SJSA1 (cell line): Measurements from ENCODE around the gene FAM53C. TPM values are rescaled to one million over a fixed set of nuclear protein-coding genes. Genes with fewer than 3 reads are reported as not detected.
"Not testable (repeated sequence)": the region's sequence is repeated elsewhere in the genome, so short reads cannot be mapped to it uniquely, and the experiment has no call there.

Experiments used
- DNase-seq, 2 experiments: peaks; one replicate each; pipeline ENCODE4 v3.0.0-alpha.2; 2015 to 2020; ENCODE audit warnings: low spot score in 2 of 2, low read depth in 1 of 2
- H3K27ac ChIP-seq: fragments of 250-450 bp; sonication (Bioruptor Pico); 2 replicates; pipeline ENCODE4 v1.5.1; 2020; ENCODE audit warnings: mild to moderate bottlenecking, moderate library complexity
- H3K27me3 ChIP-seq: fragments of 250-450 bp; sonication (Bioruptor Pico); replicated peaks from 2 replicates; pipeline ENCODE4 v1.5.1; 2020; ENCODE audit warnings: mild to moderate bottlenecking, moderate library complexity
- H3K36me3 ChIP-seq: fragments of 250-450 bp; sonication (Bioruptor Pico); 2 replicates; pipeline ENCODE4 v1.5.1; 2020; ENCODE audit warnings: mild to moderate bottlenecking
- H3K4me1 ChIP-seq: fragments of 250-450 bp; sonication (Bioruptor Pico); replicated peaks from 2 replicates; pipeline ENCODE4 v1.6.1; 2021; ENCODE audit warnings: mild to moderate bottlenecking
- H3K4me3 ChIP-seq: fragments of 250-450 bp; sonication (Bioruptor Pico); 2 replicates; pipeline ENCODE4 v1.5.1; 2020; ENCODE audit warnings: mild to moderate bottlenecking
- H3K9me3 ChIP-seq: fragments of 250-450 bp; sonication (Bioruptor Pico); replicated peaks from 2 replicates; pipeline ENCODE4 v1.5.1; 2020; ENCODE audit warnings: mild to moderate bottlenecking
- total RNA-seq: library from RNA; depleted of rRNA; stranded (reverse); fragments of >200 nt; shearing (Covaris generic); gene quantifications from 2 replicates; pipeline ENCODE4 v1.2.3, GENCODE V29; 2014; rRNA removed

FAM53C gene
- 42.0 and 63.6 TPM in 2 replicates for total RNA-seq

DNA sequence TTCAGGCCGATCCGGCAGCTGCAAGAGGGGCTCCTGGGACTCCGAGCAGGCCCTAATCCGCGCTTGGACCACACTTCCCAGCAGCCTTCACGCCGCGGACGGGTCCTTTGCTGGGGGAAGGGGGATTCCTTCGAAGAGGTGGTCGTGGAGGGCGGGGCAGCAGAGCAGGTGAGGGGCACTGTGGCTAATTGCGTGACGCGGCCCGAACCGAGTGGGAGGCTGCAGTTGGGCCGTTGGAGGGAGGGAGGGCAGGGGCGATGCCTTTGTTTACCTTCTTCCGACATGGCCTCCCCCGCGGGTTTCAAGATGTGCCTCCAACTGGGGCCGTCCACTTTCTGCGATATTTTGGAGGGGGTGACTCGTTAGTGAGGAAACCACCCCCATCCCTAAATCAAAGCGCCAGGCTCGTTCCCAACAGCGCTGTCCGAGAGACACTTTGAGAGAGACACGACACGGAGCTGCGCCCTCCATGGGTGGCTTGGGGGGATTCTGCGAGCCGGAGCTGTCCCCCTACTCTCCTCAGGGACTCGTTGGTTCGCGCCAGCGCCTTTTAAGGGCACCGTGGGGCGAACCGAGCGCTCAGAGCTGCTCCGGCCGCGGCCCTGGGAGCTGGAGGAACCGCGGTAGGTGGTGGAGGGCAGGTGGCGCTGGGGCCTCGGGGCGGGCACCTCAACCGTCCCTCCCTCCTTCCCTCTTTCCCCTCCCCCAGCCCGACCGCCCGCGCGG lies at the start of gene FAM53C:
Gene FAM53C (plus strand): TSS at position 582 of the 726 bp plus-strand sequence. CDS start 3,070 bp downstream, outside the sequence.
- Histone ChIP-seq H3K27ac (peak within 1 kb of the TSS; percentile 100), H3K9me3 (no peaks in the 10 kb centered on the region), H3K4me1 (peaks cover 13% of the 10 kb centered on the region), H3K36me3 (peaks cover 40% of the 10 kb centered on the region), H3K4me3 (peak within 1 kb of the TSS; percentile 62), H3K27me3 (no peaks in the 10 kb centered on the region)
- DNase-seq: peak; percentile 95 to 99

DNA sequence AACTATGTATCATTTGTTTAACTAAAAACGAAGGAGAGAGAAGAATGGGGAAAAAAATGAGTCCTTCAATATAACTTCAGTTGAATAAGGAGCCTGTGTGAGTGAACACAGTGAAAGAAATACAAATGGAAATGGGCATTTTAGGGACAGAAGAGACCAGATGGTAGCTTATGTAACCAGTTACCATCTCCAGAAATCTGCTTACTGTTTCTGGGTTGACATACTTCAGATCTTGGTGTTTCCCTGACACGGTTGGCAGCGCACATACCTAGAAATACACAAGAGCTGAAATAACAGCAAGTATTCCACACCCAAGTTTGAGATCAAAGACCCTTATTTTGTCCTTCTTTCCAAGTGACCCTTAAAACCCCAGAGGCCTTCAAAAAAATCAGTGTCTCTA lies 48.8 kb upstream of the FAM53C start:
- H3K36me3 ChIP-seq: peaks cover 52% of the 10 kb centered on the region
- no peak for DNase-seq
- H3K27ac ChIP-seq: no peak overlapping the region
- no peaks in the 10 kb centered on the region for H3K27me3 ChIP-seq
- H3K4me3 ChIP-seq: no peak overlapping the region
- H3K9me3 ChIP-seq: no peaks in the 10 kb centered on the region
- H3K4me1 ChIP-seq: no peaks in the 10 kb centered on the region

DNA sequence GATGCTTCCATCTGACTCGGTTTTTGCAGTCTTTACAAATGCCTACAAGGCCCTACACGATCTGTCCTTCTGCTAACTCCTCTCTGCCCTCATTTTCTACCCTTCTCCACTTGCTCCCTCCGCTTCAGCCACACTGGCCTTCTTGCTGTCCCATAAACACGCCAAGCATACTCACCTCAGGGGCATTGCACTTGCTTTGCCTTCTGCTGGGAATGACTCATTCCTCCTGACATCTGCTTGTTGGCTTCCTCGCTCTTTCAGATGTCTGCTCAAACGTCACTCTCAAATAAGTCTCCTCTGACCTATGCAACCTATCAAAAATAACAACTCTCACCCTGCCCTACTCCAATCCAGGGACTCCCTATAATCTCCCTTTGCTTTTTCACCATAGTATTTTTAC lies 34.7 kb upstream of the FAM53C start:
- Histone ChIP-seq H3K36me3 (peaks cover 33% of the 10 kb centered on the region), H3K4me1 (no peaks in the 10 kb centered on the region), H3K9me3 (no peaks in the 10 kb centered on the region), H3K4me3 (no peak overlapping the region), H3K27me3 (no peaks in the 10 kb centered on the region), H3K27ac (no peak overlapping the region)
- DNase-seq: no peak

DNA sequence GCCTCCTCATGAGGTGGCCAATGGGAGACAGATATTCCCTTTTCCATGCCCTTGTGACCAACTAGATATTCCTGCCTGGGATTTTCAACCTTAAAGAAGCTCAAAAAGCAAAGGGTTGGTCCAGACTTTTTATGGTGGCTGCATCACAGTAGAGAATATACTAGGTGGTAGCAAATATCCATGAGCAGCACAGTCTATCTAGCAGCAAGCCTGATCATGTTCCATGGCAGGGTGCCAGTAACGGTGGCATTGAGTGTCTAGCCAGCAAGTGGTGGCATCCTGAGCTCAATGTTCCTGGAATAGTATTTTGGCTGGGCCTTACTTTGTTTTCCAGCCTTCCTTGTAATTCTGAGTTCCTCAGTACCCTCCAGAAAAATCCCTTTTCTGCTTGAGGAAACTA lies 32.3 kb upstream of the FAM53C start:
- Histone ChIP-seq H3K27me3 (no peaks in the 10 kb centered on the region), H3K9me3 (no peaks in the 10 kb centered on the region), H3K4me3 (no peak overlapping the region), H3K36me3 (peaks cover 34% of the 10 kb centered on the region), H3K4me1 (no peaks in the 10 kb centered on the region), H3K27ac (no peak overlapping the region)
- no peak for DNase-seq

DNA sequence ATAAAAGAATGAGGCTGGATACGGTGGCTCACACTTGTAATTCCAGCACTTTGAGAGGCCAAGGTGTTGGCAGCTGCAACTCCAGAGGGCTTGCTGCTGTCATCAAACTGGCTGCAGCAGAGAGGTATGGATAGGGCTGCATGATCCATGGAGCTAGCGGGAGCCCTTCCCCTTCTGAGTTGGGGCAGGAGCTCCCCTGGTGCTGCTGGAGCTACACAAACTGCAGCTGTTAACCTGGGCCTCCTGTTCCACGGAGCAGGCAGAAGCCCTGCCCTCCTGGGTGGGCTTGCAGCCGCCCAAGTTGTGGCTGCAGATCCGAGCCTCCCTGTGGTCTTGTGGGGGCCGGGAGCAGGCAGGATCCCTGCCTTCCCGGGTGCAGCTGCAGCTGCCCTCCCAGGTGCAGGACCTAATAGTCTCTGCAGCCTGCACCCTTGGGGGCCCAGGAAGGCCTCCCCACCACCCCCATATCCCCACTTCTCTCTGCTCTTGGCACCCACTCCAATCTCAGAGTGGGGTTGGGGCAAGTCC lies 22.3 kb upstream of the FAM53C start:
- Histone ChIP-seq H3K9me3 (no peaks in the 10 kb centered on the region), H3K4me1 (no peaks in the 10 kb centered on the region), H3K4me3 (no peak overlapping the region), H3K27ac (no peak overlapping the region), H3K36me3 (peaks cover 61% of the 10 kb centered on the region), H3K27me3 (no peaks in the 10 kb centered on the region)
- DNase-seq: no peak

DNA sequence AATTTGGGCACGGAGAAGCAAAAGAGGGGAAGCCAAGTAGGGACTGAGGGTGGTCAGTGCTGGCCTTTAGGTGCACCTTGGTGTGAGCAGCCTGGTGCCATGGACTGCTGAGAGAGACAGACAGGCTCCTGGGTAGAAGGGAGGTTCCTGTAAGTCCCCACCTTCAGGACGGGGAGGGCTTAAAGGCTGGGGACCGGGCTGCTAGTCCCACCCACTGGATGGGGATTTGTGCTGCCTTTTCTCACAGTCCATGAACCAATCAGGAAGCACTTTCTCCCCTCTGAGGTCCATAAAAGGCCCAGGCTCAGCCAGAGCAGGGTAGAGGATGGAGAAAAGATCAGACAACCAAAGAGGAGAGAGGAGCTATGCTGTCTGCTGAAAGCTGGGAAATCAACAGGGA lies 21.7 kb upstream of the FAM53C start:
- no peak for DNase-seq
- Histone ChIP-seq H3K4me3 (no peak overlapping the region), H3K27ac (no peak overlapping the region), H3K9me3 (no peaks in the 10 kb centered on the region), H3K36me3 (peaks cover 61% of the 10 kb centered on the region), H3K27me3 (no peaks in the 10 kb centered on the region), H3K4me1 (no peaks in the 10 kb centered on the region)

DNA sequence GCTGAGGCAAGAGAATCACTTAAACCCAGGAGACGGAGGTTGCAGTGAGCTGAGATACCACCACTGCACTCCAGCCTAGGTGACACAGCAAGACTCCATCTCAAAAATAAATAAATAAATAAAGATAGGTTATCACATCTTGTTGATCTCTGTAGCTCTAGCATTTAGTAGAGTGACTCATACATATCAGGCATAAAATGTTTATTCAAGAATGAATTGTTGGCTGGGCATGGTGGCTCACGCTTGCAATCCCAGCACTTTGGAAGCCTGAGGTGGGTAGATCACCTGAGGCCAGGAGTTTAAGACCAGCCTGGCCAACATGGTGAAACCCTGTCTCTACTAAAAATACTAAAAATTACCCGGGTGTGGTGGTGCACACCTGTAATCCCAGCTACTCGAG lies 19.9 kb upstream of the FAM53C start:
- H3K36me3 ChIP-seq: peaks cover 53% of the 10 kb centered on the region
- not testable (repeated sequence) for DNase-seq, H3K4me3 ChIP-seq, H3K27me3 ChIP-seq, H3K4me1 ChIP-seq, H3K27ac ChIP-seq, H3K9me3 ChIP-seq

DNA sequence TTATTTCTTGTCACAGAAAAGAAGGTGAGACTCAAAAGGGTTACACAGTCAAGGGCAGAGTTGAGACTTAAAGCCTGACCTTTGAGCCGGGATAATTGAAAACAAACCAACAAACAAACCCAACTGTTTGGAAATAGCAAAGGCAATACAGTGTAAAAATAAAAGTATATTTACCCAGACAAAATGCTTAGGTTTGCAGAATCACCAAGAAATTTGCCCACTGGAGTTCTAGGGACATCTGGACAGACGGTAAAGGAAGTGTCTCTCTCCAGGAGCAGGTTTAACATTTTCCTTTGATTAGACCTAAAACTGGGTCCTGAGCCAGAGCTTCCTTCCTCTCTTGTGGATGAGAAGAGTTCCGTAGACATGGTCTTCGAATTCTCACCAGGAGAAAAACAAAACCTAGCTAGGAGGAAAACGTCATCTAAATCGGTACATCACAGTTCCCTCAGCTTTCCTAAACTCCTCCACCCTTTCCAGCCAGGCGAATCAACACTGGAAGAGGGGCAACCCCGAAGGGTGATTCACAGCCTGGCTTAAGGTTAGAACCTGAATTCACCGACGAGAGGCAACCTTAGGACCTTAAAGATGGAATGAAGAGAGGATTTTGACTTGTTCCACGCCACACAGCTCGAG lies 7.1 kb upstream of the FAM53C start:
- Histone ChIP-seq H3K27ac (peak overlapping the region; percentile 84), H3K4me3 (peak overlapping the region; percentile 53), H3K27me3 (no peaks in the 10 kb centered on the region), H3K36me3 (peaks cover 21% of the 10 kb centered on the region), H3K9me3 (no peaks in the 10 kb centered on the region), H3K4me1 (peaks cover 12% of the 10 kb centered on the region)
- DNase-seq: no peak

DNA sequence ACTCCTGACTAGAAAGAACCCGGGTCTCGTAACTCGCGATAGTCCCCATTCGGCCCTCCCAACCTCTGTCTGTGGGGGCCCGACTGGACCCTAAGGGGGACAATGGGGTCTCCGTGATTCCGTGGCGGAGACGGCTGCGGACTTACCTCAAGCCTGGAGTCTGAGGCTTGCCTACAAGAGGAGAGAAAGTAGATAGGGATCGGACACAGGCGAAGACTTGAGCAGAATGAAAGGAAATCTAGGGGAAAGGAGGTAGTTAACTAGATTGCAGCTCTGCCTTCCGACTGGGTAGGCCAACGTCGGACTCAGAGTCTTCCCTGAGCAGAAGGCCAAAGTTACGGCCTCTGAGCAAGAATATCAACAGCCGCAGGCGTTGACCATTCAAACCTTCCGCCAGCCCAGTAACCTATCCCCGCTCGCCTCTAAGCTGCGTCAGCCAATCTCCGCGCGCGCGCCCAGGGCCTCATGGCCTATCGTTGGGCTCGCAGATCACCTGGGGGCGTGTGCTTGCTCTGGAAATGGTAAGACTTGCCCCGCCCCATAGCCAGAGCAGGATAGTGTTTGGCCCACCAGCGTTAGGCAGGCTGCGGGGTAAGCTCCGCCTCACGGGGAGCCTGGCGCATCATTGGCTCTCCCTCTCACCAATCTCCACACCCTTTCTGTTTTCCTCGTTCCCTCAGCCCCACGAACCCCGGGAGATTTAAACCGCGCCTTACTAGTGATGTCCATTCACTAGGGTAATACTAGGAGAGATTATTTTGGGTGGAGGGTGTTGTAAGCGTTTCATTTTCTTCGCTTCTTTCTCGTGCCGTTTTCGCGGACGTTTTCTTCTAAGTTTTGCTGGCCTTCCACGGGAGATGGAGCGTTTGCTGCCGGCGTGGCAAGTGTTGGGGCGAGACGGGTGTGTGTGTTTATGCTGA lies 6.4 kb upstream of the FAM53C start, which contains the start of gene CDC25C:
Gene CDC25C (minus strand): TSS at position 356 of the 920 bp plus-strand sequence. CDS start 624 bp downstream, outside the sequence.
- Histone ChIP-seq H3K4me3 (peak within 1 kb of the TSS; percentile 53), H3K36me3 (peaks cover 16% of the 10 kb centered on the region), H3K9me3 (no peaks in the 10 kb centered on the region), H3K27ac (peak within 1 kb of the TSS; percentile 84), H3K4me1 (peaks cover 12% of the 10 kb centered on the region), H3K27me3 (no peaks in the 10 kb centered on the region)
- peak; percentile 99 to 100 for DNase-seq

DNA sequence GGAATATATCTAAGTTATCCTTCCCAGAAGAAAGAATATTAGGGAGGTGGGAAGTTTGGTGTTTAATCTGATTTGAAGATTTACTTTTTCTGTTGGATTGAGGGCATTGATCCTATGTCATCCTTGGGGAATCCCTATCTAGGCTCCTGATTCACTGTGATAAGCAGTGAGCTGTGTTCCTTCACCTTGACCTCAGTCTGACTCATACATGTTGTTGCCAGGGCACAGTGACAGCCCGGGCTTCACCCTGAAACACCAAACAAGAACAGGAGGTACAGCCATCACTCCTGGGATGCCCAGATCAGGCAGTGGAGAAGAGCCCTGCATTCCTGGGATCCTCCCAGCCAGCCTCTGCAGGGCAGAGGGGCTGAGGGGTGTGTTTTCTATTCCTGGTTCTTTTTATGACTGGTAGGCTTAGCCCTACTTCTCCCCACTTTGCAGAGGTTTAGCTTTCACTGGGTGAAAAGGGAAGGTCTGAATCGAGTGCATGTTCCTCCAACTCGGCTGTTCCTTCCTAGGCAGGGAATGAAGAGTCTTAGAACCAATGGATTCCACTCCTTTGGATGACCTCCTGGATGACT lies 3.1 kb upstream of the FAM53C start:
- H3K4me3 ChIP-seq: no peak overlapping the region
- H3K36me3 ChIP-seq: peaks cover 14% of the 10 kb centered on the region
- H3K4me1 ChIP-seq: peaks cover 25% of the 10 kb centered on the region
- no peak for DNase-seq
- H3K27ac ChIP-seq: no peak overlapping the region
- H3K9me3 ChIP-seq: no peaks in the 10 kb centered on the region
- no peaks in the 10 kb centered on the region for H3K27me3 ChIP-seq

DNA sequence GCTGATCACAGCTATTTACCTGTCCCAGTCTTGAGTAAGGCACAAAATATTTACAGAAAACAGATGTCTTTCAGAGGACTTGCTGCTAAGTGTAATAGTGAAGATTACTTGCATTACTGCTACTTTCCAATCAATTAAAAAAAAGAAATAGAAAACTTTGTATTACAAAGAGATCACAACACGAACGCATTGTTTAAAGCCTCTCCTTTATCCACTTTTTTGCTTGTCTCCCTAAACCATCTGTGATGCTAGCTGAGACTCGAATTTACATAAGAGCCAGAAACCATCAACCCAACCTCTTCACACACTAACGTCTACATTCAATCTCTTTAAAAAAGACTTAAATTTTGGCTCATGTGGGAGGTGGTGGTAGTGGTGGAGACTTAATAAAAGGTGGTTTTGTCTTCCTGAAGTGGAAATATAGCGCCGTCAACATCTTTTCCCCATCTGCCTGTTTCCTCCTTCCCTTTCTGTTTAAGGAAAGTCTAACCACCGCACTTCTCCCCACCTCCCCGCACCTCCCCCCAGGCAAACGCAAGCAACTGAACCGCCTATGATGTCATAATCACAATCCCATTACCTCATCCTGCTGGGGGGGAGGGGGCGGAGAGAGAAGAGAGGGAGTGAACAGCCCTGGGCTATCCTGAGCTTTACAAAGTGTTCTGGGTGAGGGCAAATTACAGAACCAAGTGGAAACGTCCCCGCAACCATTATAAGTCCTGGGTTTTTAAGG lies 948 bp upstream of the FAM53C start:
- Histone ChIP-seq H3K4me1 (peaks cover 17% of the 10 kb centered on the region), H3K4me3 (peak overlapping the region; percentile 62), H3K27ac (peak overlapping the region; percentile 100), H3K27me3 (no peaks in the 10 kb centered on the region), H3K36me3 (peaks cover 35% of the 10 kb centered on the region), H3K9me3 (no peaks in the 10 kb centered on the region)
- no peak for DNase-seq

DNA sequence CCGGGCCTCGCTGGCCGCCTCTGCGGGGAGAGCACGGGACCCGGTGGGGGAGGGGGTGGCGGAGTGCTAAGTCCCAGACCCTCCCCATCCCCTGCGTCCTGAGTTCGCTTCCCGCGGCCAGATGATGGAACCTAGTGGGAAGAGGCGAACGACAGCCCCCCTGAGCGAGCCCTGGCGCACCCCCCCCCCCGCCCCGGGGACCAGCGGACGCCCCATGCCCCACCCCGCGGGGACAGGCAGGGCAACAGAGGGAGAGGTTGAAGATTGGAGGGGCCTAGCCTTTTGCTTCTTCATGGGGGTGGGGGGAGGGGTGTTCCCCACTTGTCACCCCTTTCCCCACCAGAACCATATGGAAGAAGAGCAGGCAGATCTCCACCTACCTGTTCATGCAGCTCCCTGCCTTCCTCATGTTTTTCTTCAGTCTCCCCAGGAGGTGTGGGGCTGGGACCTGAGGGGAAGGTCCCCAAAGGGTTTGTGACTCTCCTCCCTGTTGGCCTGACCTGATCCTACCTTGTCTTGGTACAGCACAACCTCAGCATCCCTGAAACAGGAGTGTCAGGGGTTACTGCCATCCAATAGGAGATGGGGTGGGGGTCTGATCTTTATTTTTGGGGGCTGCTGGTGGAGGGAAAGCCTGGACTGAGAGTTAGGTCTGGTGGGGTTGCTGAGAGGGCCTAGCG lies 485 bp downstream of the FAM53C start:
- H3K27ac ChIP-seq: peak overlapping the region; percentile 100
- DNase-seq: no peak
- no peaks in the 10 kb centered on the region for H3K9me3 ChIP-seq
- peaks cover 47% of the 10 kb centered on the region for H3K36me3 ChIP-seq
- H3K4me1 ChIP-seq: peaks cover 13% of the 10 kb centered on the region
- H3K27me3 ChIP-seq: no peaks in the 10 kb centered on the region
- peak overlapping the region; percentile 62 for H3K4me3 ChIP-seq
